Measurements from ENCODE around the gene LYZ.

Gene LYZ

GRCh38 chr12:69386921-69387320, 38.7 kb downstream of the LYZ start:
- DNase-seq (ENCODE audit: low read depth), result no peak

GRCh38 chr12:69388371-69388770, 40.2 kb downstream of the LYZ start:
- no peak for DNase-seq (ENCODE audit: low read depth)

GRCh38 chr12:69389831-69390230, 41.6 kb downstream of the LYZ start:
- DNase-seq (ENCODE audit: low read depth), result no peak

- DNase-seq (ENCODE audit: low read depth), result no peak
Observed at GRCh38 chr12:69392179-69392928, 44.2 kb downstream of the LYZ start.

- no peak for DNase-seq (ENCODE audit: low read depth)
Observed at GRCh38 chr12:69396041-69396440, 47.9 kb downstream of the LYZ start.

- no peak for DNase-seq (ENCODE audit: low read depth)
Observed at GRCh38 chr12:69396963-69397362, 48.8 kb downstream of the LYZ start.

- DNase-seq (ENCODE audit: low read depth), result no peak
Observed at GRCh38 chr12:69397978-69398377, 49.8 kb downstream of the LYZ start.

GRCh38 chr12:69401940-69402339, 53.8 kb downstream of the LYZ start:
- DNase-seq (ENCODE audit: low read depth), result no peak
